ENCODE results near the gene PRKD1. TPM values are rescaled to one million over a fixed set of nuclear protein-coding genes. Genes with fewer than 3 reads are reported as not detected.

The PRKD1 gene
- total RNA-seq, 1 experiment from 2014 or later: 2.7 TPM

- H3K79me1 ChIP-seq (ENCODE audit: insufficient read depth, low read depth, low read length, poor library complexity, severe bottlenecking): no peaks in the 10 kb centered on the region
- peak; percentile 53 for TF ChIP-seq CTCF (conservative IDR thresholded peaks at IDR 0.05)
- H3K23me2 ChIP-seq (ENCODE audit: insufficient read length, low read depth, low read length, poor library complexity, severe bottlenecking): no peaks in the 10 kb centered on the region
- Mint-ChIP-seq H3K27me3 (ENCODE audit: low read depth) (peaks cover 9% of the 10 kb centered on the region), H3K36me3 (ENCODE audit: insufficient read depth in 1 of 3, low read depth in 3 of 3) (no peaks in the 10 kb centered on the region), H3K9me3 (no peaks in the 10 kb centered on the region; a peak in 2 of 5 replicates), H3K27ac (no peak overlapping the region), H3K4me1 (peaks cover 0 to 6% of the 10 kb centered on the region in 2 experiments; a peak in 1 of 4 replicates), H3K4me3 (no peak overlapping the region)
- no peak overlapping the region for H3K4ac ChIP-seq (ENCODE audit: low read depth, low read length)
- H2BK120ac ChIP-seq (ENCODE audit: low read depth, low read length, poor library complexity, severe bottlenecking): no peak overlapping the region
- no peaks in the 10 kb centered on the region for H4K20me1 ChIP-seq (ENCODE audit: control insufficient read depth, insufficient read depth, insufficient read length)
- H3K56ac ChIP-seq (ENCODE audit: insufficient read length, low read depth, low read length): no peak overlapping the region
- H2BK15ac ChIP-seq (ENCODE audit: low read depth, low read length): no peak overlapping the region
- no peak overlapping the region for H3K27ac ChIP-seq (ENCODE audit: insufficient read length, low read depth, low read length)
- H3K9me3 ChIP-seq (ENCODE audit: control insufficient read depth, low read depth, low read length): no peaks in the 10 kb centered on the region
- no peak overlapping the region for H3K23ac ChIP-seq (ENCODE audit: insufficient read length, low read depth, low read length)
- H4K8ac ChIP-seq (replicated peaks; ENCODE audit: insufficient read length, low read depth, low read length): no peak overlapping the region
- no peaks in the 10 kb centered on the region for H3K27me3 ChIP-seq (ENCODE audit: insufficient read depth, low read length)
- no peak overlapping the region for H4K5ac ChIP-seq (ENCODE audit: insufficient read length, low read depth, low read length)
- H3K79me2 ChIP-seq (ENCODE audit: insufficient read depth, low read length): no peaks in the 10 kb centered on the region
- no peak overlapping the region for H2BK20ac ChIP-seq (ENCODE audit: low read depth, low read length, poor library complexity, severe bottlenecking)
- H2AFZ ChIP-seq (ENCODE audit: low read length): no peak overlapping the region
- H3K9ac ChIP-seq (ENCODE audit: extremely low read depth, insufficient read length, low read length): no peak overlapping the region
- H4K91ac ChIP-seq (ENCODE audit: insufficient read length, low read depth, low read length): no peak overlapping the region
- DNase-seq: no peak
- H3K4me2 ChIP-seq (ENCODE audit: insufficient read depth, insufficient read length, low read length): no peak overlapping the region
- H2BK12ac ChIP-seq (ENCODE audit: insufficient read length, low read depth, low read length): no peak overlapping the region
- H3T11ph ChIP-seq (ENCODE audit: low read length): no peak overlapping the region
- no peak overlapping the region for H3K18ac ChIP-seq (ENCODE audit: insufficient read length, low read depth, low read length)
- no peaks in the 10 kb centered on the region for H3K4me1 ChIP-seq (ENCODE audit: insufficient read depth, low read length)
- no peak overlapping the region for H2AK5ac ChIP-seq (ENCODE audit: insufficient read length, low read length)
- H2BK5ac ChIP-seq (ENCODE audit: insufficient read length, low read length): no peak overlapping the region
- H3K14ac ChIP-seq (ENCODE audit: insufficient read depth, low read length): no peak overlapping the region
These were observed 390.6 kb downstream of the PRKD1 start for GRCh38 chr14:29536886-29537511.
